ENCODE measurements around the gene MOCS3.

Gene MOCS3

GRCh38 chr20:50958615-50959542, at the start of gene MOCS3:
MOCS3 (plus strand) TSS chr20:50958818; CDS start chr20:50958843, 25 bp downstream.
- DNase-seq: peak; percentile 97

- DNase-seq: no peak
Observed at GRCh38 chr20:50909413-50909812, 49.2 kb upstream of the MOCS3 start.

GRCh38 chr20:50911030-50911429, 47.6 kb upstream of the MOCS3 start:
- DNase-seq: no peak

- no peak for DNase-seq
Observed at GRCh38 chr20:50911716-50912115, 46.9 kb upstream of the MOCS3 start.

GRCh38 chr20:50913690-50914375, 44.8 kb upstream of the MOCS3 start:
- peak; percentile 61 for DNase-seq

GRCh38 chr20:50915424-50915823, 43.2 kb upstream of the MOCS3 start:
- no peak for DNase-seq

GRCh38 chr20:50916257-50916656, 42.4 kb upstream of the MOCS3 start:
- peak; percentile 9 for DNase-seq

- no peak for DNase-seq
Observed at GRCh38 chr20:50916934-50917333, 41.7 kb upstream of the MOCS3 start.

- DNase-seq: no peak
Observed at GRCh38 chr20:50918403-50918802, 40.2 kb upstream of the MOCS3 start.

GRCh38 chr20:50919567-50919966, 39.1 kb upstream of the MOCS3 start:
- DNase-seq: no peak

GRCh38 chr20:50920997-50921396, 37.6 kb upstream of the MOCS3 start:
- peak; percentile 49 for DNase-seq

- DNase-seq: no peak
Observed at GRCh38 chr20:50921803-50922501, 36.7 kb upstream of the MOCS3 start.

- DNase-seq: no peak
Observed at GRCh38 chr20:50924261-50924920, 34.2 kb upstream of the MOCS3 start.

GRCh38 chr20:50926530-50926929, 32.1 kb upstream of the MOCS3 start:
- no peak for DNase-seq

- DNase-seq: no peak
Observed at GRCh38 chr20:50928469-50928868, 30.1 kb upstream of the MOCS3 start.

GRCh38 chr20:50929299-50930138, 29.1 kb upstream of the MOCS3 start:
- peak; percentile 98 for DNase-seq

- DNase-seq: peak; percentile 44
Observed at GRCh38 chr20:50930139-50930975, 28.3 kb upstream of the MOCS3 start.

GRCh38 chr20:50930976-50931305, 27.7 kb upstream of the MOCS3 start:
- no peak for DNase-seq

- DNase-seq: peak; percentile 98
Observed at GRCh38 chr20:50931306-50932015, 27.2 kb upstream of the MOCS3 start, which contains the start of gene ADNP. ADNP (minus strand) TSS chr20:50931437; CDS start chr20:50903996, 27,441 bp downstream.

- DNase-seq: peak; percentile 56
Observed at GRCh38 chr20:50932016-50932485, 26.6 kb upstream of the MOCS3 start.
